Measurements from ENCODE around the gene PTPRG.

- TF ChIP-seq CTCF (conservative IDR thresholded peaks at IDR 0.05) (no peak), ZFX (IDR thresholded peaks at IDR 0.05) (no peak)
These were observed 305.6 kb downstream of the PTPRG start for GRCh38 chr3:61866961-61867461.
